ENCODE results near the gene LEPROT. TPM values are rescaled to one million over a fixed set of nuclear protein-coding genes. Genes with fewer than 3 reads are reported as not detected.

Gene LEPROT
- total and polyA plus RNA-seq, 2 of the 8 experiments (the other 6 are each of a cell fraction or from before 2014, with no cell fraction given): 25.7 to 27.2 TPM

DNA sequence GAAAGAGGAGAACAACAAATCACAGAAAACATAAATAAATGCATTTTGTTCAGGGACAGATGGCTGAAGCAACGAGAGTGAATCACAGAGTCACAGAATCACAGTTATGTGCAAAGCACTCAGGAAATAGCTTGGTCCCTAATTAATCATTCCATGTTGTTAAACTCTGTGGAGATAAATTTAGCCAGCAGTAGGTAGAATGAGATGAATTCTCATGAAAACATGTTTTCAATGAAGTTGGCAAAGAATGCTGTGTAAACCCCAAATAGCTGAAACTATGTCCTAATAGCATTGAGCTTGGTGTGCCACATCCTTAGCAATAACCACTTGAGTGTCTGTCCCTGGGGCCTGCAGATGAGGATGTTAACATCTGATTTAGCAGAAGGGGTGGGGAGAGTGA is 20.4 kb downstream of the LEPROT start (continued):
- TF ChIP-seq CHD7 (IDR thresholded peaks at IDR 0.05; ENCODE audit: insufficient replicate concordance, low read length) (no peak), RFX5 (IDR thresholded peaks at IDR 0.05; ENCODE audit: borderline replicate concordance, low read depth, low read length) (no peak), NANOG (IDR thresholded peaks at IDR 0.05; ENCODE audit: insufficient read depth, low read depth, low read length, poor library complexity, severe bottlenecking) (no peak), EZH2 (IDR thresholded peaks at IDR 0.05; ENCODE audit: low read depth, low read length, severe bottlenecking) (no peak), SP2 (IDR thresholded peaks at IDR 0.05; ENCODE audit: low read length) (no peak), TAF1 (IDR thresholded peaks at IDR 0.05; ENCODE audit: low read depth, low read length) (no peak), POLR2AphosphoS5 (IDR thresholded peaks at IDR 0.05; ENCODE audit: low read depth, low read length) (no peak), HDAC6 (IDR thresholded peaks at IDR 0.05; ENCODE audit: low read depth, low read length) (no peak), RBBP5 (IDR thresholded peaks at IDR 0.05; ENCODE audit: borderline replicate concordance, low read depth, low read length) (no peak), KDM5A (IDR thresholded peaks at IDR 0.05; ENCODE audit: low read length) (no peak), RAD21 (IDR thresholded peaks at IDR 0.05 in 1 of 2, conservative IDR thresholded peaks at IDR 0.05 in 1 of 2; ENCODE audit: low read depth in 2 of 2, low read length in 2 of 2) (no peak), POLR2A (IDR thresholded peaks at IDR 0.05; ENCODE audit: control extremely low read depth in 1 of 2, low read depth in 2 of 2, low read length in 2 of 2) (no peak)

All from H1 (cell line).